Breast epithelium (tissue), 3 donors: ENCODE data around the gene OSTM1.

Source experiments
- POLR2A ChIP-seq: fragments of 450-650 bp; IDR thresholded peaks from one replicate; pipeline ENCODE4 v1.6.1; 2016; ENCODE audit warnings: antibody characterized with exemption, mild to moderate bottlenecking, moderate library complexity
- POLR2AphosphoS5 ChIP-seq, 3 donors: sonication (generic); formaldehyde crosslinking; IDR thresholded peaks; one replicate each; pipeline ENCODE4 v1.6.1; 2017; ENCODE audit warnings: antibody characterized with exemption in 3 of 3
- TF ChIP-seq, protein P1 (sequence below), 3 donors: fragments of 450-650 bp; IDR thresholded peaks; one replicate each; pipeline ENCODE4 v1.5.1; 2016 to 2017; ENCODE audit warnings: antibody characterized with exemption in 3 of 3, mild to moderate bottlenecking in 3 of 3, moderate library complexity in 3 of 3

DNA sequence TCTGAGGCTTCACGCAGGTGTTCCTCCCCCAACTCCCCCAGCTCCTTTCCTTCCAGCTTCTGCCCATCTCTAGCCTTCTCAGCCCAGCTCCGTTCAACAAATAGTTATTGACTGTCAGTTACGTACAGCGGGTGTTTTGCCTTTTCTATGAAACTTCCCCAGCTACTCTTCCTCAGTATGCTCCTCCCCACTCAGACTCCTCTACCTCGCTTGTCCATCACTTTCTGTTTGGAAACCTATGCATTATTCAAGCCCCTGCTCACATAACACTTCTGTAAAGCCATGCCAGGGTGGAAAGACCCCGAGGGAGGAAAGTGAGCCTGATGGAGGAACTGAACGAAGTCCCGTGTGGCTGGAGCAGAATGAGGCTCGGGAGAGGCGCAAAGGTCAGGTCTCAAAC is 47.1 kb upstream of the OSTM1 start:
- TF ChIP-seq, protein P1, sequence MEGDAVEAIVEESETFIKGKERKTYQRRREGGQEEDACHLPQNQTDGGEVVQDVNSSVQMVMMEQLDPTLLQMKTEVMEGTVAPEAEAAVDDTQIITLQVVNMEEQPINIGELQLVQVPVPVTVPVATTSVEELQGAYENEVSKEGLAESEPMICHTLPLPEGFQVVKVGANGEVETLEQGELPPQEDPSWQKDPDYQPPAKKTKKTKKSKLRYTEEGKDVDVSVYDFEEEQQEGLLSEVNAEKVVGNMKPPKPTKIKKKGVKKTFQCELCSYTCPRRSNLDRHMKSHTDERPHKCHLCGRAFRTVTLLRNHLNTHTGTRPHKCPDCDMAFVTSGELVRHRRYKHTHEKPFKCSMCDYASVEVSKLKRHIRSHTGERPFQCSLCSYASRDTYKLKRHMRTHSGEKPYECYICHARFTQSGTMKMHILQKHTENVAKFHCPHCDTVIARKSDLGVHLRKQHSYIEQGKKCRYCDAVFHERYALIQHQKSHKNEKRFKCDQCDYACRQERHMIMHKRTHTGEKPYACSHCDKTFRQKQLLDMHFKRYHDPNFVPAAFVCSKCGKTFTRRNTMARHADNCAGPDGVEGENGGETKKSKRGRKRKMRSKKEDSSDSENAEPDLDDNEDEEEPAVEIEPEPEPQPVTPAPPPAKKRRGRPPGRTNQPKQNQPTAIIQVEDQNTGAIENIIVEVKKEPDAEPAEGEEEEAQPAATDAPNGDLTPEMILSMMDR (IDR thresholded peaks at IDR 0.05) = no peak
- TF ChIP-seq POLR2A (no peak), POLR2AphosphoS5 (IDR thresholded peaks at IDR 0.05) (no peak)
